HPDE6-E6E7 (cell line): Measurements from ENCODE around the gene COL28A1.
"Not testable (repeated sequence)": the region's sequence is repeated elsewhere in the genome, so short reads cannot be mapped to it uniquely, and the experiment has no call there.

ENCODE experiments used
- DNase-seq: peaks from one replicate; pipeline ENCODE4 v3.0.0; 2011; ENCODE audit warnings: missing footprints; ENCODE audit errors: extremely low spot score

The COL28A1 gene

GRCh38 chr7:7517754-7518153 is 17.9 kb downstream of the COL28A1 start:
- no peak for DNase-seq

DNA sequence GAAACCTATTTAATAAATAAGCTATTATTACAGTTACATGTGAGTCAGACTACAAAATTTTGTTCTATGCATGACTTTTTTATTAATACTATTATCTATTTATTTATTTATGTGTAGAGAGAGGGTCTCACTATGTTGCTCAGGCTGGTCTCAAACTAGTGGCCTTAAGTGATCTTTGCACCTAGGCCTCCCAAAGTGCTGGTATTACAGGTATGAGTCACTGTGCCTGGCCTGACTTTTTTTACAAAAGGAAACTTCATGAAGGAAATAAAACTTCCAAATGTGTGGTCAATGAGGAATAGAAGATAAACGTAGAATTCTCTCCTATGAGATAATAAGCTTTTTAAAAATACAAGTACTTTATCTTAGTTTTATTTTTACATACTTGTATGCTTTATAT is 19.0 kb downstream of the COL28A1 start:
- DNase-seq: no peak

GRCh38 chr7:7516156-7516555 is 19.5 kb downstream of the COL28A1 start:
- DNase-seq: no peak

GRCh38 chr7:7512861-7513597 is 22.6 kb downstream of the COL28A1 start:
- no peak for DNase-seq

DNA sequence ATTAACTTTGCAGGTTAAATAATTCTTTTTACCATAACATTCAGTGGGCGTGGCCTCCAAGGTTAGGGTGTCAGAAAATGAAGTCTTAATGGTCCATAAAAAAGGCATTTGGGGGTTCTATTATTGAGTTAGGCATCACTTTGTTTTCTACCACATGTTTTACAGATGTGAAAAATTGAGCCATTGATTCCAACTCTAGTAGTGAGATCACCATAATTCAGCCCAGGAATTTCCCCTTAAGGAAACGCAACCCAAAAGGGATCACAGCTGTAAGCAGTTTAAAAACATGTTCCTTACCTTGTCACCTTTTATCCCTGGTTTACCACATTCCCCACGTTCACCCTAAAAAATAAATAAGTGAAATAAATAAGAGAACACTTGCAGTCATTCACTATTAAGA is 24.9 kb downstream of the COL28A1 start:
- DNase-seq: no peak

- DNase-seq: no peak
Measured at GRCh38 chr7:7505915-7506314, 29.8 kb downstream of the COL28A1 start.

DNA sequence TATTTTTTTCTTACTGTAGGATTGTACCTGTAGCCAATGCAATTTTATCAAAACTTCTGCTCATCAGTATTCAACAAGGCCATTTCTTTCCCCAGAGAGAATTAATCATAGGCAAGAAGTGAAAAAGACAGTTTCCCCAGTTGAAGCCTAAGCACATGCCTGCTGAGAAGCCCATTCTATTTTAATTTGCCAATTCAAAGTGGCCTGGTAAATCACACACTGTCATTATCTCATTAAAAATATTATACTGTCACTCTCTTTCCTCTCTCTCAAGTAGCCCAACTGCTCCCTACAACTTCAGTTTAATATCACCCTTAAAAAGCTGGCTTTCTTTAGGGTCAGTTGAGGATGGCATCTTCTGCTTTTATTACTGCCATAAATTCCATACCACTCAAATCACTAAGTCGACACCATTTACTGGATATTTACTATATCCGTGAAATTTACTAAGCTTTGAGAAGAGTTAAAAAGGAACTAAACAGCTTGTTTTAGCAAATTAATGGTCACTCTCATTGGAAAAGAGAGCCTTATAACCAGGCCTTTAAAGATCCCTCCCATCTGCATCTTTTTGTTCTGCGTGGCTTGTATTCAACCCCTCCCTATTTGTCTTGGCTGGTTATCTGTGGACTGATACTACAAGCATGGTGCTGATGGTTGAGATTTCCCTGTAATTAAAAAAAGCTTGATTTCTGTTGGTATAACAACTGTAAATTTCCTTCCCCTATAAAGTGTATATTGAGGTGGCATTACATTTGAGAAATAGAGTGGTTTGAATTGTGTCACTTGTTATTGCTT is 30.6 kb downstream of the COL28A1 start:
- DNase-seq: no peak

DNA sequence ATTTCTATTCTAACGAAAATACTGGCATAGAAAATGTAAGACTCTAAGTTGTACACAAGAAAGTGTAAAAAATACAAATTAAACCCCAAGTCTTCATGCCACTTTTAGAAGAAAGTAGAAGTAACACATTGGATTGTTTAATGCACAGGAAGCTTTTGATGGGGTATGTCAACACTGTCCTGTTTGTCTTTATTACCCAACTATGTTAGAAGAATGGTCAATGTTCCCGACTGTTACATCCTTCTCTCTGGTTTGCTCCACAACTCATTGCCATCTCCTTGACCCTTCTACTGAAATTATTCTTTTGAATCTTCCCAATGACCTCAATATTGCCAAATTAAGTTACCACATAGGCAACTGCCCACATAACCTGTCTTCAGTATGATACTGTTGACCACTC is 35.8 kb downstream of the COL28A1 start:
- DNase-seq: no peak

GRCh38 chr7:7498856-7499255 is 36.8 kb downstream of the COL28A1 start:
- DNase-seq: no peak

GRCh38 chr7:7496311-7496710 is 39.4 kb downstream of the COL28A1 start:
- no peak for DNase-seq

DNA sequence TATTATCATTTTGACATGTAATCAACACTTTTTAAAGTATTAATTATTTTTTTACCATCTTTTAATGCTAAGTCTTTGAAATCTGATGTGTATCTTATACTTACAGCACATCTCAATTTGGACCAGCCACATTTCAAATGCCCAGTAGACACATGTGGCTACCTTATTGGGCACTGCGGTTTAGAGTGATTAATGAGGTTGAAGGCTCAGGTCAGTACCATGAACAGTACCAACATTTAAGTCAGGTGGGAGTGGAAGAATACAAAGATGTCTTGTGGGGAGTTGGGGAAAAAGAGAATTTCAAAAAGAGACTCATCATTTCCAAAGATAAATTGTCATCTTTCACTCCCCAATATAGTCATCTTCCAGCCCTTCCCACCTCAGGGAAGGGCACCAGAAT is 40.5 kb downstream of the COL28A1 start:
- DNase-seq: no peak

GRCh38 chr7:7491044-7491443 is 44.6 kb downstream of the COL28A1 start:
- no peak for DNase-seq

- DNase-seq: no peak
Measured at GRCh38 chr7:7490003-7490402, 45.7 kb downstream of the COL28A1 start.

DNA sequence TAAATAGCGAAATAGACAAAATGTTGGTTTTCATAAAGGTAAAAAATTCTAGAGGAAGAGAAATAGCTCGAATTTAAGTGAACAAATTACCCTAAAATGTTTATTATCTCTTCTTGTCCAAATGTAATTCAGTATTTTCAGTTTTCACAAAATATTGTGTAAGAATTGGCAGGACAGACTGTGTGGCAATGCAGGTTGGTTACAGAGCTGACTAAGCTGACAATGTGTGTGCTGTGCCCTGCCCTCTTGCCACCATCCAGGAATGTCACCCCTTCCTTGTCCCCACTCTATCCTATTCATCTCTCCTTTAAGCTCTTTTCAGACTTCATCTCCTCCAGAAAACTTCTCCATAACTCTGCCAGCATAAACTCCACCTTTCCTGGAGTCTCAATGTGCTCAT is 46.1 kb downstream of the COL28A1 start:
- DNase-seq: no peak

- DNase-seq: no peak
Measured at GRCh38 chr7:7486362-7486761, 49.3 kb downstream of the COL28A1 start.

GRCh38 chr7:7484072-7484471 is 51.6 kb downstream of the COL28A1 start:
- no peak for DNase-seq

GRCh38 chr7:7481802-7482201 is 53.9 kb downstream of the COL28A1 start:
- no peak for DNase-seq

- DNase-seq: no peak
Measured at GRCh38 chr7:7479275-7479805, 56.3 kb downstream of the COL28A1 start.

GRCh38 chr7:7478569-7478968 is 57.1 kb downstream of the COL28A1 start:
- no peak for DNase-seq

- not testable (repeated sequence) for DNase-seq
Measured at GRCh38 chr7:7477641-7478040, 58.0 kb downstream of the COL28A1 start.

DNA sequence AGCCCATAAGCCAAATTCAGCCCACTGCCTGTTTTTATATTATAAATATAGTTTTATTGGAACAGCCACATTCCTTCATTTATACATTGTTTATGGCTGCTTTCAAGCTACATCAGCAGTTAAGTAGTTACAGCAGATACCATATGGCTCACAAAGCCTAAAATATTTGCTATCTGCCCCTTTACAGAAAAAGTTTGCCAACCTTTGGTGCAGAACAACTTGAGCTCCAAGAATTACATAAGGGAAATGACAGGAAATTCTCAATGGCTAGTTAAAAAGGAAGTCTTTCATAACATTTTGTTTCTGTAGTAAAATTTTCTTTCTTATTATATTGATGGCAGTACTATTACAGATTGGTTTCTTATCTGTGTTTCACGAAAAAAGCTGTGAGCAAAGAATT is 59.3 kb downstream of the COL28A1 start:
- DNase-seq: no peak

DNA sequence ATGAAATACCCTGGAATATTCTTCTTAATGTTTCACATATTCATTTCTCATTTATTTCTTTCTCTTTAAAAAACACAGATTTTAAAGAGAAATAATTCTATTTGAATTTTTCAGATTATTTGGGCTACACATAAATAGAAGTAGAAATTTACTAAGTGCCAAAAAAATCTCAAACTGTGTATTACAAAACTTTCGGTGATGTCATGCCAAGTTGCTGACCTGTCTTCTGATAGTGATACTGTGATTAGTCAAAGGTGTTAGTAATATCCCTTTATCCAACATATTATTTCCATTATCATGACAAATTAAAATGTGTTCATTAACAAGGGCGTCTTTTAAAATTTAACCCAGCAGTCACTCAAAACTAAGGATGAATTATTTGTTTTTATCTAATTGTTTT is 60.1 kb downstream of the COL28A1 start:
- DNase-seq: no peak

DNA sequence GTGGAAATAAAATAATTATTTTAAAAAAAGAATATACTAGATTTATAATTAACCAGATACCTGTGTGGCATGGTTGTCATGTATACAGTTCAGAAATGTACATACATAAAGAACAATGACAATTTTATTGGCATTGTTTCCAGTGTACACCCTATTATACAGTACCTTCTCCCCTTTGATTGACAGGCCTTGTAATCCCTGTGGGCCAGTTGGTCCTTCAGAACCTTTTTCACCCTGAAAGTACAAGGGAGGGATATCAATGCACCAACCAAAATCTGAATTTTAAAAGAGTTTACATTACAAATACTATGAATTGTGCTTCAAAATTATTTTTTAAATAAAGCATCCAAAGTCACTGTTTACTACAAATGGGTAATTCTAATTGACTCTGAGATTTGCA is 61.2 kb downstream of the COL28A1 start:
- no peak for DNase-seq
